GM18870 (cell line): ENCODE results near the gene PSMB8.

Experiments used
- ATAC-seq: cut with Tn5 transposase; IDR thresholded peaks from one replicate; pipeline ENCODE4 v1.9.1; 2021; ENCODE audit warnings: moderate library complexity; ENCODE audit not compliant: unreplicated experiment

The PSMB8 gene

GRCh38 chr6:32799168-32799567 lies 44.7 kb downstream of the PSMB8 start:
- ATAC-seq, result no peak

- no peak for ATAC-seq
These were observed 46.7 kb downstream of the PSMB8 start for GRCh38 chr6:32796848-32797776.

- no peak for ATAC-seq
These were observed 49.3 kb downstream of the PSMB8 start for GRCh38 chr6:32794510-32794909.

- no peak for ATAC-seq
These were observed 50.9 kb downstream of the PSMB8 start for GRCh38 chr6:32792901-32793435.
